GM21619 (cell line): ENCODE measurements around the gene KCNK4.

Source experiments
- ATAC-seq: cut with Tn5 transposase; IDR thresholded peaks from one replicate; pipeline ENCODE4 v1.9.1; 2021; ENCODE audit not compliant: unreplicated experiment

KCNK4 gene

DNA sequence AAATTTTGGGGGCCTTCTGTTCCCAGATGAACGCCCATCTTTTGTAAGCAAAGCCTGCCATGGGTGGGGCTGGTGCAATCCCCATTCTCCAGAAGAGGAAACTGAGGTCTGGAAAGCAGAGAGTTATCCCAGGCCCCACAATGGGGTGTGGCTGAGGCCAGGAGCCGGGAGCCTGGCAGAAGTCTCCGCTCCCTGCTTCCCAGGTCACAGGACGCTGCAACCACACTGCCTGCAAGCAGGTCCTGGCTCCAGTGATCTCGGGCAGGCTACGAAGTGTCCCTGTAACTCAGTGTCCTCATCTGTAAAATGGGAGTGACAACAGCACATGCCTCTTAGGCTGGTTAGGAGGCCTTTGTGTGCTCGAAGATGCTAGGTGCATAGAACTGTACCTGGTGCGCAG, 38.1 kb upstream of the KCNK4 start:
- no peak for ATAC-seq

- no peak for ATAC-seq
Measured at GRCh38 chr11:64253481-64253880, 37.6 kb upstream of the KCNK4 start.

GRCh38 chr11:64254326-64254725, 36.8 kb upstream of the KCNK4 start:
- no peak for ATAC-seq

DNA sequence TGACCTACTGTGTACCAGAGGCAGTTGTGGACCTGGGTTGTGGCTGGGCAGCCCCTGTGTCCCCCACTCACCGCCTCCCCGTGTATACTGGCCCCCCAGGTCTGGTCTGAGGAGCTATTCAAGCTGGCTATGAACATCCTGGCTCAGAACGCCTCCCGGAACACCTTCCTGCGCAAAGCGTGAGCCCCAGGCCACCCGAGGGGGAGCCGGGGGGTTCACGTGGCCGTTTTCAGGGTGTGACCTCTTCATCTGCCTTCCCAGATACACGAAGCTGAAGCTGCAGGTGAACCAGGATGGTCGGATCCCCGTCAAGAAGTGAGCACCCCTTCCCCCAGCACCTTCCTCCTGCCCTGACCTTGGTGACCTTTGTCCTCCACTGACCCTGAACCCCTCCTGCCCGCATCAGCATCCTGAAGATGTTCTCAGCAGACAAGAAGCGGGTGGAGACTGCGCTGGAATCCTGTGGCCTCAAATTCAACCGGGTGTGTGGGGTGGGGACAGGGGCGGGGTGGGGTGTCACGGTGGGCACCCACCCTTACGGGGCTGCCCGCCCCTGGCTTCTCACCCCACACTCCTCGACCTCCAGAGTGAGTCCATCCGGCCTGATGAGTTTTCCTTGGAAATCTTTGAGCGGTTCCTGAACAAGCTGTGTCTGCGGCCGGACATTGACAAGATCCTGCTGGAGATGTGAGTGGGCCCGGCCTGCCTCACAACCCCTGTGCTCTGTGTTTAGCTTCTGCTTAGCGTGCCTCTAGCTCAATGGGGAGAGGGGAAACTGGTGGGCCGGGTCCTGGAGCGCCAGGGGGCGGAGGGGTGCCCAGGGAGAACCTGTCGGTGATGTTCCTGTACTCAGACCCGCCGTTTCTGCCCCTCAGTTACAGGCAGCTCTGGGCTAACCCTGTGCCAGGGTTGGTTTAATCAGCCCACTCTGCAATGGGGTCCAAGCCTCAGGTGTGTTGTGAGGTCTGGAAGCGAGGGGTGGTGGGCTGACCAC, 35.7 kb upstream of the KCNK4 start:
- ATAC-seq, result no peak

- ATAC-seq, result no peak
Measured at GRCh38 chr11:64256300-64256699, 34.8 kb upstream of the KCNK4 start.

GRCh38 chr11:64258356-64258755, 32.7 kb upstream of the KCNK4 start:
- ATAC-seq, result no peak

- no peak for ATAC-seq
Measured at GRCh38 chr11:64258946-64259532, 32.1 kb upstream of the KCNK4 start.

- no peak for ATAC-seq
Measured at GRCh38 chr11:64259533-64260067, 31.5 kb upstream of the KCNK4 start.

DNA sequence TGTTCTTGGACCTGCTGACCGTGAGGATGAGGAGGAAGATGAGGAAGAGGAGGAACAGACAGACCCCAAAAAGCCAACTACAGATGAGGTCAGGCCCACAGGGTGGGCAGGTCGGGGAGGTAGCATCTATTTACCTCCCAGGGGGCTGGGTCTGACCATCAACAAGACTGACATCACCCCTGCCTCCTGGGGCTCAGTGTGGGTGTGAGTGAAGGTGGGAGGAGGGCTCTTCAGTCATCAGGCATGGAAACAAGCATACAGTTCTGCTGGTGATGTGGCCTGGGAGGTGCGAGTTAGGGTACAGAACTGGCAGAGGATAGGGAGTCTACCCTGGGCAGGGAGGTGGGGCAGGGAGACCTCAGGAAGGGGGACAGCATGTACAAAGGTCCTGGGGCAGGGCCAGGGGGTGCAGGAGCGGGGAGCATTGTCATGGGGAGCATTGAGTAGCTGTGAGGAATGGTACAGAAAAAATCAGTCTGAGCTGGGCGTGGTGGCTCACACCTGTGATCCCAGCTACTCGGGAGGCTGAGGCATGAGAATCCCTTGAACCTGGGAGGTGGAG, 30.9 kb upstream of the KCNK4 start:
- no peak for ATAC-seq

DNA sequence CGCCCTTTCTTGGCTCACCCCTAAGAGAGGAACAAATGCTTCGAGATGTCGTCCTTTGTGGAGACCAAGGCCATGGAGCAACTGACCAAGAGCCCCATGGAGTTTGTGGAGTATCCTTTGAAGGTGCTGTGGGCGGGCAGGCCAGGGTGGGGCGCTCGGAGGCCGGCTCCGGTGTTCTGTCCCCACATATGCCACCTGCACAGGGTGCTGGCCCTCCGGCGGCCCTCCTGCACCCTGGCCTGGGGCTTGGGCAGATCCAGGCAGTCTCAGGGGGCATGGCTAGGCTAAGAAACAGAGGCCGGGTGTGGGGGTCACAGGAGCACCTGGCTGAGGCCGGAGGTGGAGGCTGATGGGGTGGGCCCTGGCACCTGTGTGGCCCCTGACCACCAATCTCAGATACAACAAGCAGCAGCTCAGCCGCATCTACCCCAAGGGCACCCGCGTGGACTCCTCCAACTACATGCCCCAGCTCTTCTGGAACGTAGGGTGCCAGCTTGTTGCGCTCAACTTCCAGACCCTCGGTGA, 29.5 kb upstream of the KCNK4 start:
- no peak for ATAC-seq

GRCh38 chr11:64262271-64263002, 28.7 kb upstream of the KCNK4 start:
- no peak for ATAC-seq

DNA sequence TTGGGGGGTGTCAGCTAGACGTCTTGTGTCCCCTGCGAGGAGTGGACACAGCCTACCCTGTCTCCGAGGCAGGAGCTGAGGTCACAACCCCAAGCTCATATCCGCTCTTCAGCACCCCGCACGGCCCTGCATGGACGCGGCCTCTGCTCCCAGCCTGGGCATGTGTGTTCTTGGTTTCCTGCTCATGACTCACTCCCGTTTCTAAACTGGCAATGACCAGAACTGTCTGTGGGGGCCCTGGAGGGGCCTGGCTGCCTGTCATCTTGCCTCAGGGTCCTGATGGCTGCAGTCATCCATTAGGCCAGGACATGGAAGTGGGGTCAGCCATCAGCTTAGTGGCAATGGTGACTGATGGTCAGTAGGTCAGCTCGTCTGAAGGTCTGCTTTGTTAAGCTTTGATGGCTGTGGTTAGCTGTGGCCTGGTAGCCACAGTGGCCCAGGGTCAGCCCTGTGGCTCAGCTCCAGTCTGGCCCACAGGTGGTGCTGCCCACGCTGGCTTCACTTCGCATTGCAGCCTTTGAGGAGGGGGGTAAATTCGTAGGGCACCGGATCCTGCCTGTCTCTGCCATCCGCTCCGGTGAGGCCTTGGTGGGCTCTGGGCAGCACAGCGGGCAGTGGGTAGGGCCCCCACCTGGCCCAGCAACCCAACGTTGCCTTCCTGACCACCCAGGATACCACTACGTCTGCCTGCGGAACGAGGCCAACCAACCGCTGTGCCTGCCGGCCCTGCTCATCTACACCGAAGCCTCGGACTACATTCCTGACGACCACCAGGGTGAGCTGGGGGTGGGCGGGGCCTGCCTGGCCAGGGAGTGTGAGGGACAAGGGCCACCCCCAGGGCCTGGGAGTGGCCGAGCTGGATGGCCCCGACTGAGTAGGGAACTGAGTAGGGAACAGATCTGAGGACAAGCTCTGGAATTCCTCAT, 27.8 kb upstream of the KCNK4 start:
- no peak for ATAC-seq

GRCh38 chr11:64263947-64264317, 27.2 kb upstream of the KCNK4 start:
- no peak for ATAC-seq

GRCh38 chr11:64264371-64264852, 26.7 kb upstream of the KCNK4 start:
- no peak for ATAC-seq

DNA sequence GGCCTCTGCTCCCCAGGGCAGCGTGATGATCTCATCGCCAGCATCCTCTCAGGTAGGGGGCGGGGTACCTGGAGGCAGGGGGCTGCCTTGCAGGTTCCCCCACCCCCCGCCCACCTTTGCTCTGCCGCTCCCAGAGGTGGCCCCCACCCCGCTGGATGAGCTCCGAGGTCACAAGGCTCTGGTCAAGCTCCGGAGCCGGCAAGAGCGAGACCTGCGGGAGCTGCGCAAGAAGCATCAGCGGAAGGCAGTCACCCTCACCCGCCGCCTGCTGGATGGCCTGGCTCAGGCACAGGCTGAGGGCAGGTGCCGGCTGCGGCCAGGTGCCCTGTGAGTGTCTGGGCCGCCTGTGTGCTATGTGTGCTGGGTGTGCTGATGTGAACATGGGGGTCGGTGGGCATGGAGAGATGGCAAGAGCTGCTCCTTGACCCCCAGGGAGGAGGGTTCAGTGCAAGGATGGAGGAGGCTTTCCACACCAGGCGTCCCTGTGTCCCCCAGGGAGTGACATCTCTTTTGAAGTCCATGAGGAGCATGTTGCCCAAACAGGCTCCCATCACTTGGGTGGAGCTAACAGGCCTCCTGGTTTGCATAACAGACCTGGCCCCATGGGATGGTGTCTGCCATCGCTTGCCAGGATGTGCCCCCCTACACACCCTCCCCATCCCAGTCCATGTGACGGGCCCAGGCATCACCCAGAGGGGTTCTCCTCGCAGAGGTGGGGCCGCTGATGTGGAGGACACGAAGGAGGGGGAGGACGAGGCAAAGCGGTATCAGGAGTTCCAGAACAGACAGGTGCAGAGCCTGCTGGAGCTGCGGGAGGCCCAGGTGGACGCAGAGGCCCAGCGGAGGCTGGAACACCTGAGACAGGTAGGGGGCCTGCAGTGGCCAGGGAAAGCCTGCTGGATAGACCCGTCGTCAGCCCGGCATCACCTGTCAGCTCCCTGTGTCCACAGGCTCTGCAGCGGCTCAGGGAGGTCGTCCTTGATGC, 25.6 kb upstream of the KCNK4 start:
- no peak for ATAC-seq

GRCh38 chr11:64266339-64266738, 24.8 kb upstream of the KCNK4 start:
- ATAC-seq, result no peak

DNA sequence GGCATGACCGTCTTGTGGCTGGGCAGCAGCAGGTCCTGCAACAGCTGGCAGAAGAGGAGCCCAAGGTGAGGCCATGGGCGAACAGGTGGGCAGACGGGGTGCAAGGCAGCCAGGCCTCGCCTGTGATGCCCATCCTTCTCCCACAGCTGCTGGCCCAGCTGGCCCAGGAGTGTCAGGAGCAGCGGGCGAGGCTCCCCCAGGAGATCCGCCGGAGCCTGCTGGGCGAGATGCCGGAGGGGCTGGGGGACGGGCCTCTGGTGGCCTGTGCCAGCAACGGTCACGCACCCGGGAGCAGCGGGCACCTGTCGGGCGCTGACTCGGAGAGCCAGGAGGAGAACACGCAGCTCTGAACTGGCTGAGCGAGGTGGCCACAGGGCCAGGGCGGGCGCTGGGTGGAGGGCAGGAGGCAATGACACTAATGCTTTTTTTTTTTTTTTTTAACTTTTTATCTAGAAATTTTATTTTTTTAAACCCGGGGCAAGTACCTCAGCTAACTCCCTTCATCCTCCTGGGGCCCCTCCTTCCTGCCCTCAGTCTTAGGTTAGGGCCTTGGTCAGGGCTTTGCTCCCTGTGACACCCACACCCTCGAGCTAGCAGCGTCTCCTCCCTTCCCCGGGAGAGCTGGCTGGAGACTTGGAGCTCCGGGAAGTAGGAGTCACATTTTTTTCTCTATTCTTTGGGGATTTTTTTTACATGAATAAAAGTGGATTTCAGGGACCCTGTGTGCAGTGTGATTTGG, 23.7 kb upstream of the KCNK4 start:
- ATAC-seq, result no peak
